Breast epithelium (tissue), 3 donors: Measurements from ENCODE around the gene HDAC7.

ENCODE experiments used
- CTCF ChIP-seq, 3 donors: fragments of 450-650 bp; IDR thresholded peaks; one replicate each; pipeline ENCODE4 v1.5.1; 2016 to 2017; ENCODE audit warnings: antibody characterized with exemption in 3 of 3, mild to moderate bottlenecking in 3 of 3, moderate library complexity in 3 of 3
- POLR2A ChIP-seq: fragments of 450-650 bp; IDR thresholded peaks from one replicate; pipeline ENCODE4 v1.6.1; 2016; ENCODE audit warnings: antibody characterized with exemption, mild to moderate bottlenecking, moderate library complexity

GRCh38 chr12:47753021-47754001 lies 66.4 kb downstream of the HDAC7 start:
- TF ChIP-seq CTCF (IDR thresholded peaks at IDR 0.05): peak; percentile 30 to 65 (median 45)
- no peak for TF ChIP-seq POLR2A
